K562 (cell line): ENCODE measurements around the gene SMIM21. TPM values are rescaled to one million over a fixed set of nuclear protein-coding genes. Genes with fewer than 3 reads are reported as not detected.

Source experiments
- HDGF ChIP-seq: fragments of 450-650 bp; IDR thresholded peaks from 2 replicates; pipeline ENCODE4 v1.6.1; 2016
- KAT8 ChIP-seq: fragments of 450-650 bp; IDR thresholded peaks from 2 replicates; pipeline ENCODE4 v1.6.1; 2016; ENCODE audit warnings: low read depth, mild to moderate bottlenecking
- MGA ChIP-seq: fragments of 450-650 bp; IDR thresholded peaks from 2 replicates; pipeline ENCODE4 v1.6.1; 2016; ENCODE audit warnings: mild to moderate bottlenecking, moderate library complexity
- ZNF263 ChIP-seq: sonication (generic); formaldehyde crosslinking; IDR thresholded peaks from 2 replicates; pipeline ENCODE4 v1.8.0; 2022; ENCODE audit warnings: mild to moderate bottlenecking, missing genetic modification reagents, borderline replicate concordance
- polyA plus RNA-seq, 8 experiments: library from polyadenylated mRNA; depleted of rRNA in 4 of 8; stranded (reverse) in 5 of 8; unstranded in 3 of 8; fragments of >200 nt; fragmentation: Nextera tagmentation in 2 of 8; fragmentation: Illumina TruSeq in 1 of 8; extraction: Ambion mirVana in 2 of 8; extraction: Trizol in 1 of 8; gene quantifications; 2 replicates each; pipeline versions ENCODE4 v1.2.1 to v1.2.3, GENCODE V29; 2011 to 2014; ENCODE audit warnings: inconsistent platforms in 1 of 8, missing spikeins in 1 of 8
- total RNA-seq, 7 experiments: library from RNA; depleted of rRNA in 6 of 7; stranded (reverse); fragments of >200 nt in 6 of 7; fragmentation: Illumina TruSeq in 2 of 7; extraction: Trizol in 2 of 7; gene quantifications; 2 replicates each; pipeline versions ENCODE4 v1.2.1 to v1.2.3, GENCODE V29; 2011 to 2021; ENCODE audit warnings: low replicate concordance in 1 of 7
- TF ChIP-seq, protein P1 (sequence below), 2 experiments: fragments of 450-650 bp in 1 of 2; sonication (generic) in 1 of 2; formaldehyde crosslinking in 1 of 2; IDR thresholded peaks; 2 replicates each; pipeline versions ENCODE4 v1.7.1 to v1.9.0; 2016 to 2022; ENCODE audit warnings: inconsistent platforms in 1 of 2, mild to moderate bottlenecking in 1 of 2, missing genetic modification reagents in 1 of 2

Gene SMIM21
- total and polyA plus RNA-seq, 9 of the 15 experiments (the other 6 are each of a cell fraction or from before 2014, with no cell fraction given), result not detected

DNA sequence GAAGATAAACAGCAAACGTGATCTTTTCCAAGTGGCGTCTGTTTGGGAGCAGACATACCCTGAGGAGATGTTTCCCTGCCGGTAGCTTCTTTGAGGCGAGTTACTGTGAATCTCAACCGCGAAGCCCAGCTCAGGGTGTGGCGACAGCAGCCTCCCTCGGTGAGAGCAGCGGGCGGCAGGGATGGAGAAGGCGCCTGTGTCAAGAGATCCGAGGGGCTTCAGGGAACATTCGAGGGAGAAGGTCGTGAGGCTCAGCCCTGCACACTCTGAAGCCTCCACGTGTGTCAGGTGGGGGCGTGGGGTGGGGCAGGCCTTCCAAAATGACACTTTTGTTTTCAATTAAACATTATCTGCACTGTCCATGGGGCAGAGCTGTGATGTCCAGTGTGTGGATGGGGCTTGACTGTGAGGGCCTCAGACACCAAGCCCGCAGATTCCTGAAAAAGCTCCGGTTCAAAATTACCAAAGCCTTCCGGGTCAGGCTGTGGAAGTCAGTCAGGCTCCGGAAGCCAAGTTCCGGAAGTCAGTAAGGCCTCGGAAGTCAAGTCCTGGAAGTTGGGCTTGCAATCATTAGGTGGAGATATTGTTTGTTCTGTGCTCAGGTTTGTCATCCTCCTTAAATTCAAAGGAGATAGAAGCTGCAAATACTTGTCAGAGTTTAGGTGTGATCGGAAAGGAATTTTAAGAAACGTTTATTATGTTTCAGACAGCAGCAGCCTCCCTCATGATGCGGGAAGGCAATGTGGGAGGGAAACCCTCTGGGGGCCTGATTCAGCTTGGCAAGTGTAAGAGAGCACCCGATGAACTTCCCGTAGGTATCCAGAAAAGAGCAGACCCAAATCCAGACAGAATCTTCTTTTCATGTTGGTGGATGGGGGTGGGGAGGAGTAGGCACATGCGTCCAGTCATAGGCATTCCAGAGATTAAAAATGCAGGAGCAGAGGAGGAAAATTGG is 20.7 kb downstream of the SMIM21 start (continued):
- TF ChIP-seq MGA, result peak; percentile 27; the same call in 1 of the 2 replicates
- TF ChIP-seq KAT8, result no peak
- no peak for TF ChIP-seq HDGF
- TF ChIP-seq ZNF263 (CRISPR knock-in tag), result no peak
- TF ChIP-seq, protein P1, sequence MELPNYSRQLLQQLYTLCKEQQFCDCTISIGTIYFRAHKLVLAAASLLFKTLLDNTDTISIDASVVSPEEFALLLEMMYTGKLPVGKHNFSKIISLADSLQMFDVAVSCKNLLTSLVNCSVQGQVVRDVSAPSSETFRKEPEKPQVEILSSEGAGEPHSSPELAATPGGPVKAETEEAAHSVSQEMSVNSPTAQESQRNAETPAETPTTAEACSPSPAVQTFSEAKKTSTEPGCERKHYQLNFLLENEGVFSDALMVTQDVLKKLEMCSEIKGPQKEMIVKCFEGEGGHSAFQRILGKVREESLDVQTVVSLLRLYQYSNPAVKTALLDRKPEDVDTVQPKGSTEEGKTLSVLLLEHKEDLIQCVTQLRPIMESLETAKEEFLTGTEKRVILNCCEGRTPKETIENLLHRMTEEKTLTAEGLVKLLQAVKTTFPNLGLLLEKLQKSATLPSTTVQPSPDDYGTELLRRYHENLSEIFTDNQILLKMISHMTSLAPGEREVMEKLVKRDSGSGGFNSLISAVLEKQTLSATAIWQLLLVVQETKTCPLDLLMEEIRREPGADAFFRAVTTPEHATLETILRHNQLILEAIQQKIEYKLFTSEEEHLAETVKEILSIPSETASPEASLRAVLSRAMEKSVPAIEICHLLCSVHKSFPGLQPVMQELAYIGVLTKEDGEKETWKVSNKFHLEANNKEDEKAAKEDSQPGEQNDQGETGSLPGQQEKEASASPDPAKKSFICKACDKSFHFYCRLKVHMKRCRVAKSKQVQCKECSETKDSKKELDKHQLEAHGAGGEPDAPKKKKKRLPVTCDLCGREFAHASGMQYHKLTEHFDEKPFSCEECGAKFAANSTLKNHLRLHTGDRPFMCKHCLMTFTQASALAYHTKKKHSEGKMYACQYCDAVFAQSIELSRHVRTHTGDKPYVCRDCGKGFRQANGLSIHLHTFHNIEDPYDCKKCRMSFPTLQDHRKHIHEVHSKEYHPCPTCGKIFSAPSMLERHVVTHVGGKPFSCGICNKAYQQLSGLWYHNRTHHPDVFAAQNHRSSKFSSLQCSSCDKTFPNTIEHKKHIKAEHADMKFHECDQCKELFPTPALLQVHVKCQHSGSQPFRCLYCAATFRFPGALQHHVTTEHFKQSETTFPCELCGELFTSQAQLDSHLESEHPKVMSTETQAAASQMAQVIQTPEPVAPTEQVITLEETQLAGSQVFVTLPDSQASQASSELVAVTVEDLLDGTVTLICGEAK (IDR thresholded peaks at IDR 0.05), result peak; percentile 67
- TF ChIP-seq, protein P1 (CRISPR knock-in tag; IDR thresholded peaks at IDR 0.05), result no peak
